ENCODE results near the gene ECHDC1. TPM values are rescaled to one million over a fixed set of nuclear protein-coding genes. Genes with fewer than 3 reads are reported as not detected.
"Not testable (repeated sequence)": the region's sequence is repeated elsewhere in the genome, so short reads cannot be mapped to it uniquely, and the experiment has no call there.

Gene ECHDC1
- total and polyA plus RNA-seq, 2 of the 8 experiments (the other 6 are each of a cell fraction or from before 2014, with no cell fraction given) = 11.3 to 60.5 TPM

- H3K27me3 ChIP-seq (replicated peaks in 1 of 4; ENCODE audit: control insufficient read depth in 3 of 4, extremely low read depth in 1 of 4, insufficient read depth in 3 of 4, low read length in 3 of 4); DNase-seq (ENCODE audit: low read depth in 1 of 2, low spot score in 2 of 2); H3K14ac ChIP-seq (ENCODE audit: insufficient read length); H2BK12ac ChIP-seq (ENCODE audit: low read depth, low read length); H3K27ac ChIP-seq (ENCODE audit: low read depth, low read length); H3K56ac ChIP-seq (replicated peaks; ENCODE audit: insufficient read length, low read depth, low read length); H4K5ac ChIP-seq (ENCODE audit: insufficient read length, low read depth, low read length); H3K4me1 ChIP-seq (replicated peaks in 1 of 4; ENCODE audit: control insufficient read depth in 3 of 4, insufficient read depth in 4 of 4, low read length in 3 of 4); POLR2A ChIA-PET (ENCODE audit: partially characterized antibody); H3K4me2 ChIP-seq (ENCODE audit: insufficient read depth in 1 of 2, low read depth in 2 of 2, low read length in 2 of 2); H3K79me1 ChIP-seq (ENCODE audit: low read depth, low read length); H3K79me2 ChIP-seq (ENCODE audit: control insufficient read depth in 1 of 2, insufficient read depth in 2 of 2, low read length in 2 of 2); H4K91ac ChIP-seq (replicated peaks; ENCODE audit: insufficient read length, low read length); H3K9ac ChIP-seq (replicated peaks in 1 of 4; ENCODE audit: extremely low read depth in 1 of 4, low read depth in 3 of 4, low read length in 3 of 4); H3K23ac ChIP-seq (ENCODE audit: insufficient read length); H3K18ac ChIP-seq (ENCODE audit: extremely low read depth, low read length); H3K9me3 ChIP-seq (ENCODE audit: insufficient read depth in 2 of 2, low read depth in 1 of 2, low read length in 1 of 2); FAIRE-seq; H2AK5ac ChIP-seq (ENCODE audit: low read depth, low read length); H2BK20ac ChIP-seq (ENCODE audit: low read length); H2AFZ ChIP-seq (ENCODE audit: low read length); H3K4me3 ChIP-seq (ENCODE audit: extremely low read depth in 1 of 4, insufficient read depth in 2 of 4, low read depth in 3 of 4, low read length in 4 of 4); H2BK15ac ChIP-seq (ENCODE audit: low read length); H3K23me2 ChIP-seq (ENCODE audit: low read depth, low read length); H2BK120ac ChIP-seq (replicated peaks; ENCODE audit: low read depth, low read length); H2BK5ac ChIP-seq (ENCODE audit: low read depth, low read length); H4K8ac ChIP-seq (ENCODE audit: extremely low read depth, insufficient read depth, low read length); H4K20me1 ChIP-seq (replicated peaks in 1 of 2; ENCODE audit: control insufficient read depth in 1 of 2, insufficient read depth in 2 of 2, low read length in 2 of 2); H3K4ac ChIP-seq (replicated peaks; ENCODE audit: insufficient read length, low read depth, low read length); H3K36me3 ChIP-seq (ENCODE audit: control insufficient read depth in 2 of 4, insufficient read depth in 4 of 4, low read length in 3 of 4): not testable (repeated sequence)
- WGBS, 2 experiments (ENCODE audit: extremely low coverage in 1 of 2, insufficient coverage in 1 of 2, insufficient read length in 1 of 2, insufficient replicate concordance in 2 of 2, low coverage in 1 of 2, low lambda C conversion rate in 2 of 2, missing lambda C conversion rate in 1 of 2) = 83% methylated on average over 5 of the region's 5 CpGs; no CpG with 5 or more reads in 1 of the 2 experiments
- CTCF ChIA-PET (ENCODE audit: partially characterized antibody) = interaction anchor here (0.5 to 1.4 kb wide), 3 partner anchors 14 to 81 kb away, joined by 3 to 5 read pairs (median 3); no protein-coding TSS in a partner anchor
Measured at GRCh38 chr6:127384848-127385247, 41.4 kb upstream of the ECHDC1 start.
